ENCODE data around the gene IL3.

DNA sequence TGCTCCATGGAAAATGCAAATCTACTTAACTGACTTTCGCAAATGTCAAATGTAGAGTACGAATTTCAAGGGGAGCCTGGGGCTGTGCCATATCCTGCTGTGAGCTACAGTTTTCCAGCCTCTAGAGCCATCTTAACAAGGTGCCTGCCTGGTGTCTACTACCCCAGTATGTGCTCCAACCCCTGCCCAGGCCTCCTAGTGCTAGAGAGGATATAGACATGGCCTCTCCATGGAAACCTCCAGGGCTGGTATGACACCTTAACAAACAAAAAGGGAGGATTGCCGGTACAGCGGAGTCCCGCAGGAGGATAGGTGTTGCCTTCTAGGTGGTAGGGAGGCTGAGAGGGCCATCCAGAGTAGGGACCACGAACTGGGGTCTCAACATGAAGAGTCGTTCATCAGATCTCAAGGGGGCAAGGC lies 13.6 kb upstream of the IL3 start:
- TF ChIP-seq, protein P1, sequence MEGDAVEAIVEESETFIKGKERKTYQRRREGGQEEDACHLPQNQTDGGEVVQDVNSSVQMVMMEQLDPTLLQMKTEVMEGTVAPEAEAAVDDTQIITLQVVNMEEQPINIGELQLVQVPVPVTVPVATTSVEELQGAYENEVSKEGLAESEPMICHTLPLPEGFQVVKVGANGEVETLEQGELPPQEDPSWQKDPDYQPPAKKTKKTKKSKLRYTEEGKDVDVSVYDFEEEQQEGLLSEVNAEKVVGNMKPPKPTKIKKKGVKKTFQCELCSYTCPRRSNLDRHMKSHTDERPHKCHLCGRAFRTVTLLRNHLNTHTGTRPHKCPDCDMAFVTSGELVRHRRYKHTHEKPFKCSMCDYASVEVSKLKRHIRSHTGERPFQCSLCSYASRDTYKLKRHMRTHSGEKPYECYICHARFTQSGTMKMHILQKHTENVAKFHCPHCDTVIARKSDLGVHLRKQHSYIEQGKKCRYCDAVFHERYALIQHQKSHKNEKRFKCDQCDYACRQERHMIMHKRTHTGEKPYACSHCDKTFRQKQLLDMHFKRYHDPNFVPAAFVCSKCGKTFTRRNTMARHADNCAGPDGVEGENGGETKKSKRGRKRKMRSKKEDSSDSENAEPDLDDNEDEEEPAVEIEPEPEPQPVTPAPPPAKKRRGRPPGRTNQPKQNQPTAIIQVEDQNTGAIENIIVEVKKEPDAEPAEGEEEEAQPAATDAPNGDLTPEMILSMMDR (conservative IDR thresholded peaks at IDR 0.05; ENCODE audit: low read depth, low read length) = no peak
- no peak for TF ChIP-seq EZH2 (IDR thresholded peaks at IDR 0.05; ENCODE audit: borderline replicate concordance, low read depth, low read length, poor library complexity, severe bottlenecking)

Measured in A673 (cell line).